ENCODE results near the gene SPATS2L. TPM values are rescaled to one million over a fixed set of nuclear protein-coding genes. Genes with fewer than 3 reads are reported as not detected.

The SPATS2L gene
- total RNA-seq, 2 donors from 2014 or later: 40.3 to 89.9 TPM

DNA sequence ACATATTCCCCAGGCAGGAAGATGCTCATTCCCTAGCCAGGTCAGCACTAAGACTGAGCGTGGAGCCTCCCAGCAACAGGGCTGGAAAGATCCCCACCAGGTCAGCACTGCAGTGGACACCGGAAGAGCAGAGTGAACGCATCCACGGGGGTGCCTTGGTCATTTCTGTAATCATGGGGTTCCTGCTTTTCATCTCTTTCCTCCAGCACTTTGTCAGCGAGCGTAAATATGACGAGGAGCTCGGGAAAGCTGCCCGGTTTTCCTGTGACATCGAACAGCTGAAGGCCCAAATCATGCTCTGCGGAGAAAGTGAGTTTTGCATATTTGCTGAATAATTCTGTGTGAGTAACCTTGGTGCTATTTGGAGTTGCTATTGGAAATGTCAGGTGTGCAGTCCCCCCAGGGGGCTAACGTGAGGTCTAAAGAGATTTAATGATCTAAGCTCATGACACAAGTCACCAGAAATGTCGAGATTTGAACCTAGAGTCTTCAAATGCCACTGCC lies 163.3 kb downstream of the SPATS2L start:
- Mint-ChIP-seq H3K27me3 (ENCODE audit: insufficient read depth) (no peaks in the 10 kb centered on the region), H3K36me3 (ENCODE audit: low read depth) (peaks cover 80% of the 10 kb centered on the region), H3K4me1 (no peaks in the 10 kb centered on the region), H3K9me3 (no peaks in the 10 kb centered on the region), H3K4me3 (no peak overlapping the region), H3K27ac (no peak overlapping the region)
- no peaks in the 10 kb centered on the region for H3K4me1 ChIP-seq (ENCODE audit: control insufficient read depth, insufficient read depth, low read length)
- WGBS, 2 experiments (ENCODE audit: insufficient coverage in 1 of 2, insufficient read length in 1 of 2): 93 to 96% methylated on average over 12 to 13 of the region's 13 CpGs
- TF ChIP-seq, protein P1, sequence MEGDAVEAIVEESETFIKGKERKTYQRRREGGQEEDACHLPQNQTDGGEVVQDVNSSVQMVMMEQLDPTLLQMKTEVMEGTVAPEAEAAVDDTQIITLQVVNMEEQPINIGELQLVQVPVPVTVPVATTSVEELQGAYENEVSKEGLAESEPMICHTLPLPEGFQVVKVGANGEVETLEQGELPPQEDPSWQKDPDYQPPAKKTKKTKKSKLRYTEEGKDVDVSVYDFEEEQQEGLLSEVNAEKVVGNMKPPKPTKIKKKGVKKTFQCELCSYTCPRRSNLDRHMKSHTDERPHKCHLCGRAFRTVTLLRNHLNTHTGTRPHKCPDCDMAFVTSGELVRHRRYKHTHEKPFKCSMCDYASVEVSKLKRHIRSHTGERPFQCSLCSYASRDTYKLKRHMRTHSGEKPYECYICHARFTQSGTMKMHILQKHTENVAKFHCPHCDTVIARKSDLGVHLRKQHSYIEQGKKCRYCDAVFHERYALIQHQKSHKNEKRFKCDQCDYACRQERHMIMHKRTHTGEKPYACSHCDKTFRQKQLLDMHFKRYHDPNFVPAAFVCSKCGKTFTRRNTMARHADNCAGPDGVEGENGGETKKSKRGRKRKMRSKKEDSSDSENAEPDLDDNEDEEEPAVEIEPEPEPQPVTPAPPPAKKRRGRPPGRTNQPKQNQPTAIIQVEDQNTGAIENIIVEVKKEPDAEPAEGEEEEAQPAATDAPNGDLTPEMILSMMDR (conservative IDR thresholded peaks at IDR 0.05): no peak
- H3K27ac ChIP-seq (ENCODE audit: low read depth, low read length): no peak overlapping the region
- DNase-seq: no peak
- no peaks in the 10 kb centered on the region for H3K9me3 ChIP-seq (ENCODE audit: control insufficient read depth, low read length)
- no peak overlapping the region for H3K4me3 ChIP-seq (ENCODE audit: low read length)
- no peaks in the 10 kb centered on the region for H3K27me3 ChIP-seq (ENCODE audit: control insufficient read depth, insufficient read depth, low read length, poor library complexity, severe bottlenecking)
- H3K9ac ChIP-seq (ENCODE audit: extremely low read depth, low read length, poor library complexity, severe bottlenecking): no peak overlapping the region
- peaks cover 89% of the 10 kb centered on the region for H3K36me3 ChIP-seq (ENCODE audit: control insufficient read depth, insufficient read depth, low read length)

DNA sequence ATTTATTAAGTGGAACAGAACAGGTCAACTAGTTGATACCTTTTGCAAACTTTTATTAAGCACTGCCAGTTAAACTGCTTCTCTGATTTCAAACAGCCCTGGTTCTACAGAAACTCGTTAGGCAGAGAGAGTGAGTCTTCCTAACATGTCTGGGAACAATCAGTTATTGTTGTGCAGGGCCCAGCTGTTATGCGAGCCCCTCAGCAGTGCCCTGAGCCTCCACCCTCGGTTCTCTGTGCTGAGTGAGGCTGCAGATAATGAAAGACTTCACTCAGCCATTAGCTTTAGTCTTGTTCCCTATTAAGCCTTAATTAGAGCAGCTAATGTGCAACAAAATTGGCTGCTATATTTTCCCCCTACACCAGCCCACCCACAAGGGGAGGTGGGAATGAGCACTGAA lies 163.7 kb downstream of the SPATS2L start:
- no peak overlapping the region for H3K4me3 ChIP-seq (ENCODE audit: low read length)
- Mint-ChIP-seq H3K4me3 (no peak overlapping the region), H3K9me3 (no peaks in the 10 kb centered on the region), H3K4me1 (no peaks in the 10 kb centered on the region), H3K36me3 (ENCODE audit: low read depth) (peaks cover 80% of the 10 kb centered on the region), H3K27ac (no peak overlapping the region), H3K27me3 (ENCODE audit: insufficient read depth) (no peaks in the 10 kb centered on the region)
- H3K27me3 ChIP-seq (ENCODE audit: control insufficient read depth, insufficient read depth, low read length, poor library complexity, severe bottlenecking): no peaks in the 10 kb centered on the region
- 68 to 76% methylated on average over 3 of the region's 3 CpGs for WGBS, 2 experiments (ENCODE audit: insufficient coverage in 1 of 2, insufficient read length in 1 of 2)
- H3K27ac ChIP-seq (ENCODE audit: low read depth, low read length): peak overlapping the region; percentile 61
- TF ChIP-seq, protein P1 (conservative IDR thresholded peaks at IDR 0.05): no peak
- no peaks in the 10 kb centered on the region for H3K9me3 ChIP-seq (ENCODE audit: control insufficient read depth, low read length)
- H3K9ac ChIP-seq (ENCODE audit: extremely low read depth, low read length, poor library complexity, severe bottlenecking): no peak overlapping the region
- H3K4me1 ChIP-seq (ENCODE audit: control insufficient read depth, insufficient read depth, low read length): no peaks in the 10 kb centered on the region
- DNase-seq: no peak
- H3K36me3 ChIP-seq (ENCODE audit: control insufficient read depth, insufficient read depth, low read length): peaks cover 89% of the 10 kb centered on the region

DNA sequence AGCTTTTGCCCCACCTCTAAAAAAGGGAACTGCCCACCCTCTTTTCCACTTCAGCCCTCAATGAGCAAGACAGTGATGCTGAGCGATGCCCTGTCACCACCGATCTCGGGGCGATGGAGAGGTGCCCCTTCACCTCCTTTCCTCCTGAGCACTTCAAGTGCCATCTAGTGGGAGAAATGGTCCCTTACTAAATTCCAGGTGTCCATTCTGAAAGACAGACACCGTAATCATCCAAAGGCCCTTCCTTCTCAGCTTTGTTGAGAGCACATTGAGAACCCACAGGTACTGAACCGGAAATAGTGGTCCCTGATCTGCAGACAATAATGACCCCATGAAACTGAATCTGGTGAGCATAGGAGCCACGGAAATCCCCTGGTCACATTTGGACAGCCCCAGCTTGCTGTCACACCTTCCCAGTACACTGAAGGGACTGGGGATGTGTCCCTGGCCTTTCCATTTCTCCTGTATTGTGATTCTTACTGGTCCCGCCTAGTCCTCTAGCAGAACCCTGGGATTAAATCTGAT lies 164.9 kb downstream of the SPATS2L start:
- H3K9me3 ChIP-seq (ENCODE audit: control insufficient read depth, low read length): no peaks in the 10 kb centered on the region
- H3K4me1 ChIP-seq (ENCODE audit: control insufficient read depth, insufficient read depth, low read length): no peaks in the 10 kb centered on the region
- H3K4me3 ChIP-seq (ENCODE audit: low read length): no peak overlapping the region
- WGBS, 2 experiments (ENCODE audit: insufficient coverage in 1 of 2, insufficient read length in 1 of 2): 89% methylated on average over 8 of the region's 8 CpGs
- Mint-ChIP-seq H3K4me1 (no peaks in the 10 kb centered on the region), H3K4me3 (no peak overlapping the region), H3K27me3 (ENCODE audit: insufficient read depth) (no peaks in the 10 kb centered on the region), H3K27ac (peak overlapping the region; percentile 13), H3K36me3 (ENCODE audit: low read depth) (peaks cover 80% of the 10 kb centered on the region), H3K9me3 (no peaks in the 10 kb centered on the region)
- H3K36me3 ChIP-seq (ENCODE audit: control insufficient read depth, insufficient read depth, low read length): peaks cover 93% of the 10 kb centered on the region
- TF ChIP-seq, protein P1 (conservative IDR thresholded peaks at IDR 0.05): peak; percentile 74
- no peak for DNase-seq
- no peak overlapping the region for H3K27ac ChIP-seq (ENCODE audit: low read depth, low read length)
- no peaks in the 10 kb centered on the region for H3K27me3 ChIP-seq (ENCODE audit: control insufficient read depth, insufficient read depth, low read length, poor library complexity, severe bottlenecking)
- no peak overlapping the region for H3K9ac ChIP-seq (ENCODE audit: extremely low read depth, low read length, poor library complexity, severe bottlenecking)

Measured in endodermal cell (in vitro differentiated cells).